Adrenal gland (tissue), 12 donors: ENCODE measurements around the gene PDE6D. TPM values are rescaled to one million over a fixed set of nuclear protein-coding genes. Genes with fewer than 3 reads are reported as not detected.

ENCODE experiments used
- DNase-seq, 7 donors: peaks; one replicate each; pipeline ENCODE4 v3.0.0-alpha.2; 2019 to 2020
- H3K27ac ChIP-seq, 5 donors: fragments of 200-600 bp; sonication (generic) in 4 of 5; 1 replicate in 3 of 5; 2 replicates in 2 of 5; pipeline versions ENCODE4 v1.5.1 to v1.8.0; 2016 to 2020; ENCODE audit warnings: mild to moderate bottlenecking in 1 of 5
- H3K27me3 ChIP-seq: fragments of 200-600 bp; 2 replicates; pipeline ENCODE4 v1.8.0; 2021
- H3K36me3 ChIP-seq, 2 donors: fragments of 200-600 bp; replicated peaks in 1 of 2; 1 replicate in 1 of 2; 2 replicates in 1 of 2; pipeline versions ENCODE4 v1.5.1 to v1.8.0; 2018 to 2022
- H3K4me1 ChIP-seq, 2 donors: fragments of 200-600 bp; replicated peaks in 1 of 2; 1 replicate in 1 of 2; 2 replicates in 1 of 2; pipeline versions ENCODE4 v1.5.1 to v1.8.0; 2018 to 2021
- H3K4me3 ChIP-seq, 4 donors: fragments of 200-600 bp; sonication (generic) in 3 of 4; one replicate each; pipeline ENCODE4 v1.5.1; 2016 to 2018
- H3K9me3 ChIP-seq, 3 donors: fragments of 200-600 bp; sonication (generic) in 1 of 3; replicated peaks in 1 of 3; 1 replicate in 2 of 3; 2 replicates in 1 of 3; pipeline versions ENCODE4 v1.5.1 to v1.8.0; 2016 to 2021
- CTCF ChIP-seq, 6 experiments: fragments of 450-650 bp in 4 of 6; fragments of 200-600 bp in 2 of 6; sonication (generic) in 1 of 6; IDR thresholded peaks; 1 replicate in 5 of 6; 2 replicates in 1 of 6; pipeline versions ENCODE4 v1.5.1 to v1.8.0; 2016 to 2021; ENCODE audit warnings: antibody characterized with exemption in 6 of 6, mild to moderate bottlenecking in 2 of 6, moderate library complexity in 1 of 6
- POLR2A ChIP-seq, 2 donors: fragments of 450-650 bp; IDR thresholded peaks; one replicate each; pipeline ENCODE4 v1.6.1; 2017; ENCODE audit warnings: antibody characterized with exemption in 2 of 2, mild to moderate bottlenecking in 2 of 2, moderate library complexity in 1 of 2
- WGBS, 4 donors: extraction: QIAGEN DNeasy Blood & Tissue Kit in 2 of 4; methylation state at CpG; one replicate each; pipeline versions ENCODE4 v1.1.5 to v1.1.7; 2013 to 2017; 5-methylcytosine and 5-hydroxymethylcytosine counted together
- intact Hi-C, 2 donors: fragments of 100-400 bp; cut with DNase I; formaldehyde crosslinking; loops; one replicate each; pipeline versions ENCODE4 v1.14.1 to v1.15.0; 2022 to 2023
- polyA plus RNA-seq, 3 donors: library from polyadenylated mRNA; stranded (reverse); fragments of 200-250 nt in 2 of 3; fragments of 350-450 nt in 1 of 3; fragmentation: Illumina TruSeq in 1 of 3; extraction: RNeasy Lipid Tissue Mini Kit (QIAGEN cat#74804) in 1 of 3; gene quantifications; one replicate each; pipeline ENCODE4 v1.2.3, GENCODE V29; 2013 to 2014
- total RNA-seq, 9 donors: library from RNA; depleted of rRNA in 4 of 9; stranded (reverse); fragments of >200 nt in 4 of 9; fragments of 120-200 nt in 1 of 9; fragmentation: NEBNext Ultra II Directional in 1 of 9; extraction: Animal tissue kit (Norgen Biotek cat#: 25700) in 1 of 9; gene quantifications; one replicate each; pipeline versions ENCODE4 v1.1.0 to v1.2.4, GENCODE V29; 2013 to 2023
- donor health status: healthy with polysubstance abuse.
- donor health status: Bipolar disorder and iron deficiency.
- donor health status: DM: yes; HTN: yes; CAD: no.
- donor health status: DM: no; HTN: no; CAD: no.
- donor health status: DM: no; HTN: no; CAD: no.
- donor health status: DM: yes; HTN: yes; CAD: no.

PDE6D gene
- total and polyA plus RNA-seq, 12 donors, result 27.5 to 65.3 (median 42.9) TPM

- H3K4me1 ChIP-seq, result no peaks in the 10 kb centered on the region
- no peak for TF ChIP-seq CTCF (IDR thresholded peaks at IDR 0.05)
- TF ChIP-seq POLR2A (IDR thresholded peaks at IDR 0.05), result no peak
- H3K36me3 ChIP-seq, result no peaks in the 10 kb centered on the region
- no peaks in the 10 kb centered on the region for H3K9me3 ChIP-seq
- WGBS, 4 donors, result 56 to 85% (median 68%) methylated on average over 2 of the region's 2 CpGs
- H3K27ac ChIP-seq, result no peak overlapping the region
- no peak for DNase-seq
- no peaks in the 10 kb centered on the region for H3K27me3 ChIP-seq
- intact Hi-C loops, result loop anchor here in 1 of 2 donors (10.0 kb wide), 1 partner anchor 75 kb away; no protein-coding TSS in a partner anchor
- H3K4me3 ChIP-seq, result no peak overlapping the region
Measured at GRCh38 chr2:231819447-231820042, 38.5 kb upstream of the PDE6D start.

- Histone ChIP-seq H3K27me3 (no peaks in the 10 kb centered on the region), H3K27ac (no peak overlapping the region), H3K4me3 (no peak overlapping the region), H3K4me1 (no peaks in the 10 kb centered on the region), H3K36me3 (peaks cover 0 to 6% of the 10 kb centered on the region in 2 donors), H3K9me3 (no peaks in the 10 kb centered on the region)
- TF ChIP-seq POLR2A (IDR thresholded peaks at IDR 0.05) (no peak), CTCF (IDR thresholded peaks at IDR 0.05) (no peak)
- DNase-seq, result no peak
- intact Hi-C loops, result loop anchor here in 1 of 2 donors (10.0 kb wide), 1 partner anchor 78 kb away; no protein-coding TSS in a partner anchor
- 83 to 97% (median 97%) methylated on average over 8 of the region's 8 CpGs for WGBS, 4 donors
Measured at GRCh38 chr2:231816327-231817026, 35.4 kb upstream of the PDE6D start.

GRCh38 chr2:231810905-231811304 lies 29.8 kb upstream of the PDE6D start:
- Histone ChIP-seq H3K9me3 (no peaks in the 10 kb centered on the region), H3K27ac (no peak overlapping the region), H3K36me3 (peaks cover 0 to 51% of the 10 kb centered on the region in 2 donors), H3K4me1 (peaks cover 0 to 7% of the 10 kb centered on the region in 2 donors), H3K27me3 (no peaks in the 10 kb centered on the region), H3K4me3 (no peak overlapping the region)
- intact Hi-C loops, result loop anchor here in 1 of 2 donors (10.0 kb wide), 1 partner anchor 84 kb away; no protein-coding TSS in a partner anchor
- DNase-seq, result peak in 2 of 7 donors; percentile 28 to 37
- TF ChIP-seq POLR2A (IDR thresholded peaks at IDR 0.05), result no peak
- TF ChIP-seq CTCF (IDR thresholded peaks at IDR 0.05), result no peak

- no peak overlapping the region for H3K27ac ChIP-seq
Measured at GRCh38 chr2:231807020-231807419, 25.9 kb upstream of the PDE6D start.

More at GRCh38 chr2:231807020-231807419, 25.9 kb upstream of the PDE6D start:
- no peaks in the 10 kb centered on the region for H3K27me3 ChIP-seq
- H3K9me3 ChIP-seq, result no peaks in the 10 kb centered on the region
- TF ChIP-seq POLR2A (IDR thresholded peaks at IDR 0.05), result no peak
- TF ChIP-seq CTCF (IDR thresholded peaks at IDR 0.05), result no peak
- DNase-seq, result no peak
- intact Hi-C loops, result no loop called here
- H3K4me3 ChIP-seq, result no peak overlapping the region
- H3K4me1 ChIP-seq, result peaks cover 0 to 21% of the 10 kb centered on the region in 2 donors
- peaks cover 0 to 53% of the 10 kb centered on the region in 2 donors for H3K36me3 ChIP-seq
- WGBS, 4 donors, result 82 to 90% (median 86%) methylated on average over 2 of the region's 2 CpGs
